Adrenal gland (tissue), 12 donors: ENCODE measurements around the gene ICE1. TPM values are rescaled to one million over a fixed set of nuclear protein-coding genes. Genes with fewer than 3 reads are reported as not detected.
"Not testable (repeated sequence)": the region's sequence is repeated elsewhere in the genome, so short reads cannot be mapped to it uniquely, and the experiment has no call there.

Experiments used
- DNase-seq, 7 donors: peaks; one replicate each; pipeline ENCODE4 v3.0.0-alpha.2; 2019 to 2020
- H3K27ac ChIP-seq, 5 donors: fragments of 200-600 bp; sonication (generic) in 4 of 5; 1 replicate in 3 of 5; 2 replicates in 2 of 5; pipeline versions ENCODE4 v1.5.1 to v1.8.0; 2016 to 2020; ENCODE audit warnings: mild to moderate bottlenecking in 1 of 5
- H3K27me3 ChIP-seq: fragments of 200-600 bp; 2 replicates; pipeline ENCODE4 v1.8.0; 2021
- H3K36me3 ChIP-seq, 2 donors: fragments of 200-600 bp; replicated peaks in 1 of 2; 1 replicate in 1 of 2; 2 replicates in 1 of 2; pipeline versions ENCODE4 v1.5.1 to v1.8.0; 2018 to 2022
- H3K4me1 ChIP-seq, 2 donors: fragments of 200-600 bp; replicated peaks in 1 of 2; 1 replicate in 1 of 2; 2 replicates in 1 of 2; pipeline versions ENCODE4 v1.5.1 to v1.8.0; 2018 to 2021
- H3K4me3 ChIP-seq, 4 donors: fragments of 200-600 bp; sonication (generic) in 3 of 4; one replicate each; pipeline ENCODE4 v1.5.1; 2016 to 2018
- H3K9me3 ChIP-seq, 3 donors: fragments of 200-600 bp; sonication (generic) in 1 of 3; replicated peaks in 1 of 3; 1 replicate in 2 of 3; 2 replicates in 1 of 3; pipeline versions ENCODE4 v1.5.1 to v1.8.0; 2016 to 2021
- CTCF ChIP-seq, 6 experiments: fragments of 450-650 bp in 4 of 6; fragments of 200-600 bp in 2 of 6; sonication (generic) in 1 of 6; IDR thresholded peaks; 1 replicate in 5 of 6; 2 replicates in 1 of 6; pipeline versions ENCODE4 v1.5.1 to v1.8.0; 2016 to 2021; ENCODE audit warnings: antibody characterized with exemption in 6 of 6, mild to moderate bottlenecking in 2 of 6, moderate library complexity in 1 of 6
- POLR2A ChIP-seq, 2 donors: fragments of 450-650 bp; IDR thresholded peaks; one replicate each; pipeline ENCODE4 v1.6.1; 2017; ENCODE audit warnings: antibody characterized with exemption in 2 of 2, mild to moderate bottlenecking in 2 of 2, moderate library complexity in 1 of 2
- WGBS, 4 donors: extraction: QIAGEN DNeasy Blood & Tissue Kit in 2 of 4; methylation state at CpG; one replicate each; pipeline versions ENCODE4 v1.1.5 to v1.1.7; 2013 to 2017; 5-methylcytosine and 5-hydroxymethylcytosine counted together
- intact Hi-C, 2 donors: fragments of 100-400 bp; cut with DNase I; formaldehyde crosslinking; loops; one replicate each; pipeline versions ENCODE4 v1.14.1 to v1.15.0; 2022 to 2023
- polyA plus RNA-seq, 3 donors: library from polyadenylated mRNA; stranded (reverse); fragments of 200-250 nt in 2 of 3; fragments of 350-450 nt in 1 of 3; fragmentation: Illumina TruSeq in 1 of 3; extraction: RNeasy Lipid Tissue Mini Kit (QIAGEN cat#74804) in 1 of 3; gene quantifications; one replicate each; pipeline ENCODE4 v1.2.3, GENCODE V29; 2013 to 2014
- total RNA-seq, 9 donors: library from RNA; depleted of rRNA in 4 of 9; stranded (reverse); fragments of >200 nt in 4 of 9; fragments of 120-200 nt in 1 of 9; fragmentation: NEBNext Ultra II Directional in 1 of 9; extraction: Animal tissue kit (Norgen Biotek cat#: 25700) in 1 of 9; gene quantifications; one replicate each; pipeline versions ENCODE4 v1.1.0 to v1.2.4, GENCODE V29; 2013 to 2023
- donor health status: healthy with polysubstance abuse.
- donor health status: Bipolar disorder and iron deficiency.
- donor health status: DM: yes; HTN: yes; CAD: no.
- donor health status: DM: no; HTN: no; CAD: no.
- donor health status: DM: no; HTN: no; CAD: no.
- donor health status: DM: yes; HTN: yes; CAD: no.

ICE1 gene
- total and polyA plus RNA-seq, 12 donors = 6.0 to 33.7 (median 21.2) TPM

DNA sequence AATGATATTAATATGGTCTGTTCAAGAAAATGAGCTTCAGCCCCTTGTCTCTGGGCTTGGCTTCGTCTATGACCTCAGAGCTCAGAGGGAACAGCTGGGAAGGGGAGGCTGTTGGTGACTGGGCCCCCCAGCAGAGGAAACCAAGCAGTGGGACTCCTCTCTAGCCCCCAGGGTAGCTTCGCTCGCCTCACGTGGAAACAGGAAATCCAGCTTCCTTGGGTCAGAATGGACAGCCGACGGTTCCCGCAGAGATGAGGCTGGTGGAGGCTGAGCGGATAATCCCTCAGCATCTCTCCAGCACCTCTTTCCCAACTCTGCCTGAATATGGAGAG lies 37.2 kb upstream of the ICE1 start:
- TF ChIP-seq CTCF (IDR thresholded peaks at IDR 0.05) = no peak
- TF ChIP-seq POLR2A (IDR thresholded peaks at IDR 0.05) = no peak
- Histone ChIP-seq H3K36me3 (no peaks in the 10 kb centered on the region), H3K27ac (no peak overlapping the region), H3K4me3 (no peak overlapping the region), H3K27me3 (no peaks in the 10 kb centered on the region), H3K4me1 (no peaks in the 10 kb centered on the region), H3K9me3 (no peaks in the 10 kb centered on the region)
- WGBS, 4 donors = 74 to 90% (median 79%) methylated on average over 8 of the region's 8 CpGs
- no peak for DNase-seq
- intact Hi-C loops = no loop called here

DNA sequence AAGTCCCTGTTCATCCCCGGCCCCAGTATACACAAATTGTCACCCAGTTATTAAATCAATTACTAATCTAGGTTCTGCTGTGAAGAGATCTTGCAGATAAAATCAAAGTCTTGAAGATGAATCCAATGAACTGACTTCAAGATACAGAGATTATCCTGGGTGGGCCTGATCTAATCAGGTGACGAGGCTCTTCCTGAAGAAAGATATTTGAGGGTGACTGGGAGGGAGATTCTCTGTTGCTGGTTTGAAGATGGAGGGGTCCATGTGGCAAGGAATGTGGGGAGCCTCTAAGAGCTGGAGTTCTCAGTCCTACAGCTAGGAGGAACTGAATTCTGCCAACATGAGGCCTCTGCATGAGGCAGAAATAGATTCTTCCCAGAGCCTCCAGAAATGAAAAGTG lies 36.1 kb upstream of the ICE1 start:
- Histone ChIP-seq H3K36me3 (no peaks in the 10 kb centered on the region), H3K4me3 (no peak overlapping the region), H3K4me1 (no peaks in the 10 kb centered on the region), H3K27me3 (no peaks in the 10 kb centered on the region), H3K9me3 (no peaks in the 10 kb centered on the region), H3K27ac (no peak overlapping the region)
- WGBS, 4 donors = 81 to 91% (median 86%) methylated on average over 2 of the region's 2 CpGs
- DNase-seq = no peak
- TF ChIP-seq CTCF (IDR thresholded peaks at IDR 0.05) = no peak
- no peak for TF ChIP-seq POLR2A (IDR thresholded peaks at IDR 0.05)
- intact Hi-C loops = no loop called here

GRCh38 chr5:5387192-5387591 lies 35.3 kb upstream of the ICE1 start:
- intact Hi-C loops = no loop called here

DNA sequence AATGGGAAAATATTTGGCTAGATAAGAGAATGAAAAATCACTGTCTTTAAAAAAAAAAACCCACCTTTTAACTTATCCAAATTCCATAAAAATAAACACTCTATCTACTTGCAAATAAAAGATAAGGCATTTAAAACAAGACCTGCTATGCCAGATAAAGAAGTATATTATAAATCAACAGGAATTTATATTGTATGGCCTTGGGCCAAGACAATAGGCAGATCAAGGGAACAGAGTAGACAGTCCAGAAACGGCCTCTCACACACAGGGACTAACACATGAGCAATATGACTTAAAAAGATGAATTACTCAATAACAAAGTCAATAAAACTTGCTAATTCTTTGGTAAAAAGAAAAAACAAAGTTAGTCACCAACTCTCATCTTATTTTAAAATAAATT lies 34.7 kb upstream of the ICE1 start:
- Histone ChIP-seq H3K27ac (no peak overlapping the region), H3K9me3 (no peaks in the 10 kb centered on the region), H3K36me3 (no peaks in the 10 kb centered on the region), H3K4me3 (no peak overlapping the region), H3K27me3 (no peaks in the 10 kb centered on the region), H3K4me1 (no peaks in the 10 kb centered on the region)
- intact Hi-C loops = no loop called here
- DNase-seq = peak in 1 of 7 donors; percentile 3
- WGBS, 4 donors = 20 to 33% (median 24%) methylated on average over 1 of the region's 1 CpG
- TF ChIP-seq POLR2A (IDR thresholded peaks at IDR 0.05) (no peak), CTCF (IDR thresholded peaks at IDR 0.05) (no peak)

More at GRCh38 chr5:5387192-5387591, 35.3 kb upstream of the ICE1 start:
- Histone ChIP-seq H3K27ac (no peak overlapping the region), H3K36me3 (no peaks in the 10 kb centered on the region), H3K4me3 (no peak overlapping the region), H3K9me3 (no peaks in the 10 kb centered on the region), H3K27me3 (no peaks in the 10 kb centered on the region), H3K4me1 (no peaks in the 10 kb centered on the region)
- TF ChIP-seq CTCF (IDR thresholded peaks at IDR 0.05) = no peak
- no peak for TF ChIP-seq POLR2A (IDR thresholded peaks at IDR 0.05)
- 65 to 81% (median 73%) methylated on average over 2 of the region's 2 CpGs for WGBS, 4 donors
- DNase-seq = no peak

GRCh38 chr5:5390121-5390869 lies 32.2 kb upstream of the ICE1 start:
- 92 to 95% (median 93%) methylated on average over 6 to 12 of the region's 12 CpGs for WGBS, 4 donors
- H3K4me3 ChIP-seq, H3K27ac ChIP-seq, H3K9me3 ChIP-seq, H3K4me1 ChIP-seq, H3K36me3 ChIP-seq, DNase-seq, intact Hi-C loops, H3K27me3 ChIP-seq: not testable (repeated sequence)

- H3K4me1 ChIP-seq, intact Hi-C loops, H3K36me3 ChIP-seq, H3K4me3 ChIP-seq, H3K27me3 ChIP-seq, H3K9me3 ChIP-seq, DNase-seq, H3K27ac ChIP-seq: not testable (repeated sequence)
- 80 to 98% (median 92%) methylated on average over 1 to 2 of the region's 2 CpGs for WGBS, 4 donors
Measured at GRCh38 chr5:5392504-5392903, 30.0 kb upstream of the ICE1 start.
